Right renal cortex interstitium (tissue), 3 donors: ENCODE measurements around the gene MIDN. TPM values are rescaled to one million over a fixed set of nuclear protein-coding genes. Genes with fewer than 3 reads are reported as not detected.

Experiments used
- DNase-seq, 3 donors: peaks; one replicate each; pipeline ENCODE4 v3.0.0-alpha.2; 2013; ENCODE audit warnings: low read depth in 3 of 3, low spot score in 2 of 3
- polyA plus RNA-seq, 3 donors: library from polyadenylated mRNA; unstranded; fragments of 120-200 nt; gene quantifications; one replicate each; pipeline ENCODE4 v1.2.1, GENCODE V29; 2013; ENCODE audit not compliant: insufficient read length in 3 of 3

MIDN gene
- polyA plus RNA-seq, 3 donors = 38.0 to 41.7 (median 39.3) TPM

GRCh38 chr19:1220477-1220930 lies 27.9 kb upstream of the MIDN start:
- no peak for DNase-seq

- no peak for DNase-seq
These were observed 27.1 kb upstream of the MIDN start for GRCh38 chr19:1220976-1221903.

GRCh38 chr19:1221904-1222255 lies 26.5 kb upstream of the MIDN start:
- no peak for DNase-seq

- DNase-seq = no peak
These were observed 26.0 kb upstream of the MIDN start for GRCh38 chr19:1222394-1222793.

GRCh38 chr19:1223018-1223855 lies 25.1 kb upstream of the MIDN start:
- DNase-seq = no peak

- DNase-seq = no peak
These were observed 24.1 kb upstream of the MIDN start for GRCh38 chr19:1224047-1224825.

- no peak for DNase-seq
These were observed 23.5 kb upstream of the MIDN start for GRCh38 chr19:1224847-1225246.

- DNase-seq = no peak
These were observed 22.8 kb upstream of the MIDN start for GRCh38 chr19:1225440-1226226.

- no peak for DNase-seq
These were observed 22.2 kb upstream of the MIDN start for GRCh38 chr19:1226227-1226518.

- no peak for DNase-seq
These were observed 21.7 kb upstream of the MIDN start for GRCh38 chr19:1226522-1227303.

GRCh38 chr19:1227304-1228054 lies 20.9 kb upstream of the MIDN start:
- DNase-seq = no peak

GRCh38 chr19:1228161-1228957 lies 20.0 kb upstream of the MIDN start:
- no peak for DNase-seq

- DNase-seq = no peak
These were observed 19.1 kb upstream of the MIDN start for GRCh38 chr19:1229056-1229923.

GRCh38 chr19:1229924-1230782 lies 18.2 kb upstream of the MIDN start:
- no peak for DNase-seq

- DNase-seq = no peak
These were observed 17.4 kb upstream of the MIDN start for GRCh38 chr19:1230783-1231489.
